Transverse colon (tissue), 4 donors: ENCODE results near the gene RPS27L. TPM values are rescaled to one million over a fixed set of nuclear protein-coding genes. Genes with fewer than 3 reads are reported as not detected.
A peak's percentile ranks its signal among the peaks of the same experiment; 100 is the strongest.

Experiments used
- DNase-seq: peaks from one replicate; pipeline ENCODE4 v3.0.0-alpha.2; 2019
- H3K27ac ChIP-seq, 4 donors: fragments of 200-600 bp; sonication (generic); 2 replicates each; pipeline ENCODE4 v1.5.1; 2016 to 2018; ENCODE audit warnings: inconsistent platforms in 4 of 4
- H3K27me3 ChIP-seq: fragments of 200-600 bp; sonication (generic); 2 replicates; pipeline ENCODE4 v1.5.1; 2017; ENCODE audit warnings: inconsistent platforms
- H3K36me3 ChIP-seq, 4 donors: fragments of 200-600 bp; sonication (generic); 2 replicates each; pipeline ENCODE4 v1.5.1; 2017 to 2019; ENCODE audit warnings: inconsistent platforms in 4 of 4
- H3K4me1 ChIP-seq, 4 donors: fragments of 200-600 bp; sonication (generic); 2 replicates each; pipeline ENCODE4 v1.5.1; 2017 to 2020; ENCODE audit warnings: inconsistent platforms in 4 of 4
- H3K4me3 ChIP-seq, 4 donors: fragments of 200-600 bp; sonication (generic); 1 replicate in 1 of 4; 2 replicates in 3 of 4; pipeline versions ENCODE4 v1.5.1 to v1.6.1; 2017 to 2019; ENCODE audit warnings: inconsistent platforms in 4 of 4
- H3K9me3 ChIP-seq, 2 donors: fragments of 200-600 bp; sonication (generic); 2 replicates each; pipeline ENCODE4 v1.5.1; 2017 to 2019; ENCODE audit warnings: inconsistent platforms in 2 of 2
- CTCF ChIP-seq, 5 experiments: fragments of 200-600 bp in 3 of 5; fragments of 450-650 bp in 2 of 5; sonication (generic) in 3 of 5; IDR thresholded peaks; 1 replicate in 2 of 5; 2 replicates in 3 of 5; pipeline ENCODE4 v1.5.1; 2016 to 2017; ENCODE audit warnings: antibody characterized with exemption in 5 of 5, inconsistent platforms in 3 of 5, mild to moderate bottlenecking in 2 of 5, moderate library complexity in 1 of 5
- EP300 ChIP-seq: sonication (generic); formaldehyde crosslinking; IDR thresholded peaks from one replicate; pipeline ENCODE4 v1.6.1; 2017; ENCODE audit warnings: antibody characterized with exemption, low read depth
- POLR2A ChIP-seq: fragments of 450-650 bp; IDR thresholded peaks from one replicate; pipeline ENCODE4 v1.6.1; 2016; ENCODE audit warnings: antibody characterized with exemption, mild to moderate bottlenecking, moderate library complexity
- POLR2AphosphoS5 ChIP-seq, 3 donors: sonication (generic); formaldehyde crosslinking; IDR thresholded peaks; one replicate each; pipeline ENCODE4 v1.6.1; 2016; ENCODE audit warnings: antibody characterized with exemption in 3 of 3
- WGBS, 2 donors: methylation state at CpG; one replicate each; pipeline ENCODE4 v1.1.5; 2018; ENCODE audit warnings: low coverage in 1 of 2; 5-methylcytosine and 5-hydroxymethylcytosine counted together
- in situ Hi-C, 4 donors: fragments of 200-750 bp; cut with MboI; loops; one replicate each; pipeline versions ENCODE4 v1.15.0 to v1.15.1; 2017; ENCODE audit warnings: low sequenced_read_pairs in 3 of 4, low pct_ligation_motif_present in 1 of 4, low pct_unique_long_range_greater_than_20kb in 1 of 4
- intact Hi-C: fragments of 100-400 bp; cut with DNase I; formaldehyde crosslinking; loops from one replicate; pipeline ENCODE4 v1.15.1; 2023; ENCODE audit warnings: low total_unique reads
- total RNA-seq, 4 donors: library from RNA; depleted of rRNA; stranded (reverse); fragments of >200 nt; gene quantifications; one replicate each; pipeline ENCODE4 v1.1.0, GENCODE V29; 2016

Gene RPS27L
- total RNA-seq, 4 donors from 2014 or later = 4.5 to 143 (median 58.5) TPM

- in situ Hi-C loops = loop anchor here in 3 of 4 donors (25.0 kb wide), 2 partner anchors 106 to 256 kb away; no protein-coding TSS in a partner anchor
- peak; percentile 34 for DNase-seq
- WGBS, 2 donors = 0 to 2% methylated on average over 13 to 16 of the region's 16 CpGs
- peaks cover 0 to 13% (median 0%) of the 10 kb centered on the region in 4 donors for H3K36me3 ChIP-seq
- peaks cover 0 to 24% (median 18%) of the 10 kb centered on the region in 4 donors for H3K4me1 ChIP-seq
- H3K9me3 ChIP-seq = no peaks in the 10 kb centered on the region
- no peaks in the 10 kb centered on the region for H3K27me3 ChIP-seq
- H3K27ac ChIP-seq = peak overlapping the region; percentile 95 to 98 (median 96)
- TF ChIP-seq POLR2AphosphoS5 (IDR thresholded peaks at IDR 0.05) = no peak
- no peak for TF ChIP-seq CTCF (IDR thresholded peaks at IDR 0.05)
- TF ChIP-seq POLR2A = no peak
- TF ChIP-seq EP300 = no peak
- peak overlapping the region; percentile 65 to 76 (median 70) for H3K4me3 ChIP-seq
- intact Hi-C loops = loop anchor here (10.0 kb wide), 1 partner anchor 118 kb away; the partner anchor contains the start of gene APH1B
Observed at GRCh38 chr15:63156755-63157117, 541 bp downstream of the RPS27L start.

- DNase-seq = no peak
- in situ Hi-C loops = loop anchor here in 3 of 4 donors (25.0 kb wide), 2 partner anchors 106 to 256 kb away; no protein-coding TSS in a partner anchor
- Histone ChIP-seq H3K27ac (peak overlapping the region; percentile 95 to 98 (median 96)), H3K4me3 (peak overlapping the region; percentile 65 to 76 (median 70)), H3K36me3 (peaks cover 0 to 13% (median 0%) of the 10 kb centered on the region in 4 donors), H3K4me1 (peaks cover 0 to 24% (median 18%) of the 10 kb centered on the region in 4 donors), H3K27me3 (no peaks in the 10 kb centered on the region), H3K9me3 (no peaks in the 10 kb centered on the region)
- TF ChIP-seq EP300 (no peak), CTCF (IDR thresholded peaks at IDR 0.05) (no peak), POLR2A (no peak), POLR2AphosphoS5 (IDR thresholded peaks at IDR 0.05) (peak in 1 of 3 donors; percentile 37)
- intact Hi-C loops = loop anchor here (10.0 kb wide), 1 partner anchor 119 kb away; the partner anchor contains the start of gene APH1B
- WGBS, 2 donors = 3 to 7% methylated on average over 10 of the region's 10 CpGs
Observed at GRCh38 chr15:63156086-63156710, 1.1 kb downstream of the RPS27L start.

- H3K4me3 ChIP-seq = peak overlapping the region in 2 of 4 donors; percentile 68 to 76
- in situ Hi-C loops (loop anchor here in 3 of 4 donors (25.0 kb wide), 2 partner anchors 107 to 257 kb away; no protein-coding TSS in a partner anchor), intact Hi-C loops (loop anchor here (10.0 kb wide), 1 partner anchor 119 kb away; the partner anchor contains the start of gene APH1B)
- peaks cover 0 to 13% (median 0%) of the 10 kb centered on the region in 4 donors for H3K36me3 ChIP-seq
- H3K27me3 ChIP-seq = no peaks in the 10 kb centered on the region
- 59 to 60% methylated on average over 3 of the region's 3 CpGs for WGBS, 2 donors
- no peaks in the 10 kb centered on the region for H3K9me3 ChIP-seq
- no peak for TF ChIP-seq EP300
- TF ChIP-seq POLR2A = no peak
- TF ChIP-seq CTCF (IDR thresholded peaks at IDR 0.05) = no peak
- TF ChIP-seq POLR2AphosphoS5 (IDR thresholded peaks at IDR 0.05) = no peak
- no peak for DNase-seq
- H3K27ac ChIP-seq = peak overlapping the region in 1 of 4 donors; percentile 95
- peaks cover 0 to 24% (median 18%) of the 10 kb centered on the region in 4 donors for H3K4me1 ChIP-seq
Observed at GRCh38 chr15:63155486-63155885, 1.8 kb downstream of the RPS27L start.

- TF ChIP-seq POLR2A = no peak
- TF ChIP-seq POLR2AphosphoS5 (IDR thresholded peaks at IDR 0.05) = no peak
- TF ChIP-seq CTCF (IDR thresholded peaks at IDR 0.05) = no peak
- intact Hi-C loops = loop anchor here (10.0 kb wide), 1 partner anchor 123 kb away; the partner anchor contains the start of gene APH1B
- peaks cover 0 to 19% (median 18%) of the 10 kb centered on the region in 4 donors for H3K4me1 ChIP-seq
- H3K9me3 ChIP-seq = no peaks in the 10 kb centered on the region
- in situ Hi-C loops = loop anchor here in 3 of 4 donors (25.0 kb wide), 2 partner anchors 111 to 261 kb away; no protein-coding TSS in a partner anchor
- DNase-seq = no peak
- H3K27me3 ChIP-seq = no peaks in the 10 kb centered on the region
- no peak overlapping the region for H3K27ac ChIP-seq
- 86 to 88% methylated on average over 1 of the region's 1 CpG for WGBS, 2 donors
- H3K36me3 ChIP-seq = peaks cover 0 to 38% (median 2%) of the 10 kb centered on the region in 4 donors
- H3K4me3 ChIP-seq = no peak overlapping the region
Observed at GRCh38 chr15:63151665-63152064, 5.6 kb downstream of the RPS27L start.
